H1 (cell line): ENCODE data around the gene COL5A1. TPM values are rescaled to one million over a fixed set of nuclear protein-coding genes. Genes with fewer than 3 reads are reported as not detected.

Source experiments
- CTCF ChIA-PET: fragments of 300-600 bp; sonication (Branson Sonifier 250); formaldehyde crosslinking; loops from one replicate; lab custom pipeline; 2021; ENCODE audit not compliant: partially characterized antibody; lab: Charles Lee
- POLR2A ChIA-PET: fragments of 300-600 bp; sonication (Branson Sonifier 250); formaldehyde crosslinking; loops from one replicate; lab custom pipeline; 2021; ENCODE audit warnings: inconsistent platforms; ENCODE audit not compliant: partially characterized antibody; lab: Charles Lee
- DNase-seq, 2 experiments: peaks; one replicate each; pipeline versions ENCODE4 v3.0.0 to v3.0.0-alpha.2; 2010 to 2022; ENCODE audit warnings: low spot score in 2 of 2, low read depth in 1 of 2, mixed read lengths in 1 of 2
- FAIRE-seq: peaks from 2 replicates; lab custom pipeline; 2011; peaks lifted over from hg19 to GRCh38; lab: Jason Lieb, UNC
- H2AFZ ChIP-seq: 2 replicates; pipeline ENCODE4 v1.8.1; 2012; ENCODE audit warnings: low read length, inconsistent platforms
- H2AK5ac ChIP-seq: 2 replicates; pipeline ENCODE4 v1.6.1; 2013; ENCODE audit warnings: low read depth, low read length
- H2BK120ac ChIP-seq: replicated peaks from 2 replicates; pipeline ENCODE3; 2013; ENCODE audit warnings: low read depth, low read length, inconsistent platforms
- H2BK12ac ChIP-seq: 2 replicates; pipeline ENCODE4 v1.6.1; 2013; ENCODE audit warnings: low read depth, low read length
- H2BK15ac ChIP-seq: 2 replicates; pipeline ENCODE4 v1.6.1; 2013; ENCODE audit warnings: low read length
- H2BK20ac ChIP-seq: 2 replicates; pipeline ENCODE4 v1.6.1; 2013; ENCODE audit warnings: low read length
- H2BK5ac ChIP-seq: 2 replicates; pipeline ENCODE4 v1.6.1; 2013; ENCODE audit warnings: low read depth, low read length
- H3K14ac ChIP-seq: 2 replicates; pipeline ENCODE4 v1.6.1; 2013; ENCODE audit warnings: inconsistent platforms; ENCODE audit not compliant: insufficient read length
- H3K18ac ChIP-seq: 2 replicates; pipeline ENCODE4 v1.6.1; 2013; ENCODE audit warnings: low read length; ENCODE audit errors: extremely low read depth
- H3K23ac ChIP-seq: 2 replicates; pipeline ENCODE4 v1.6.1; 2013; ENCODE audit warnings: inconsistent platforms; ENCODE audit not compliant: insufficient read length
- H3K23me2 ChIP-seq: 2 replicates; pipeline ENCODE4 v1.6.1; 2013; ENCODE audit warnings: low read depth, low read length
- H3K27ac ChIP-seq: 2 replicates; pipeline ENCODE4 v1.6.1; 2011; ENCODE audit warnings: low read depth, low read length, inconsistent platforms
- H3K27me3 ChIP-seq, 4 experiments: replicated peaks in 1 of 4; 1 replicate in 1 of 4; 2 replicates in 3 of 4; pipeline versions ENCODE4 v1.6.1 to v1.8.1; 2011 to 2013; ENCODE audit warnings: low read length in 3 of 4, mild to moderate bottlenecking in 3 of 4, inconsistent platforms in 2 of 4, mixed read lengths in 2 of 4, moderate library complexity in 1 of 4; ENCODE audit not compliant: control insufficient read depth in 3 of 4, insufficient read depth in 3 of 4; ENCODE audit errors: extremely low read depth in 1 of 4
- H3K36me3 ChIP-seq, 4 experiments: 2 replicates each; pipeline versions ENCODE4 v1.6.1 to v1.8.1; 2011 to 2013; ENCODE audit warnings: mild to moderate bottlenecking in 4 of 4, low read length in 3 of 4, moderate library complexity in 2 of 4, control low read depth in 1 of 4, inconsistent platforms in 1 of 4; ENCODE audit not compliant: insufficient read depth in 4 of 4, control insufficient read depth in 2 of 4
- H3K4ac ChIP-seq: replicated peaks from 2 replicates; pipeline ENCODE3; 2013; ENCODE audit warnings: low read length, low read depth, mixed read lengths, inconsistent platforms; ENCODE audit not compliant: insufficient read length
- H3K4me1 ChIP-seq, 4 experiments: replicated peaks in 1 of 4; 1 replicate in 1 of 4; 2 replicates in 3 of 4; pipeline versions ENCODE4 v1.6.1 to v1.8.1; 2011 to 2013; ENCODE audit warnings: low read length in 3 of 4, inconsistent platforms in 2 of 4, mixed read lengths in 1 of 4; ENCODE audit not compliant: insufficient read depth in 4 of 4, control insufficient read depth in 3 of 4
- H3K4me2 ChIP-seq, 2 experiments: 2 replicates each; pipeline versions ENCODE4 v1.6.1 to v1.8.1; 2011 to 2013; ENCODE audit warnings: low read depth in 2 of 2, low read length in 2 of 2, control low read depth in 1 of 2, inconsistent platforms in 1 of 2, mild to moderate bottlenecking in 1 of 2; ENCODE audit not compliant: insufficient read depth in 1 of 2
- H3K4me3 ChIP-seq, 4 experiments: fragments of 200-600, 300-600 bp in 1 of 4; sonication (generic), shearing (Covaris generic), sonication (Bioruptor Twin) in 1 of 4; 2 replicates each; pipeline versions ENCODE4 v1.5.1 to v1.8.1; 2011 to 2016; ENCODE audit warnings: low read length in 4 of 4, low read depth in 3 of 4, control low read depth in 2 of 4, inconsistent platforms in 2 of 4, mild to moderate bottlenecking in 2 of 4, mixed read lengths in 1 of 4, moderate library complexity in 1 of 4; ENCODE audit not compliant: insufficient read depth in 2 of 4; ENCODE audit errors: extremely low read depth in 1 of 4
- H3K56ac ChIP-seq: replicated peaks from 2 replicates; pipeline ENCODE3; 2013; ENCODE audit warnings: low read depth, mild to moderate bottlenecking, mixed read lengths, low read length, inconsistent platforms; ENCODE audit not compliant: insufficient read length
- H3K79me1 ChIP-seq: 2 replicates; pipeline ENCODE4 v1.6.1; 2013; ENCODE audit warnings: low read depth, low read length, control low read depth
- H3K79me2 ChIP-seq, 2 experiments: 2 replicates each; pipeline versions ENCODE4 v1.6.1 to v1.8.1; 2012 to 2013; ENCODE audit warnings: low read length in 2 of 2, mild to moderate bottlenecking in 2 of 2, inconsistent platforms in 1 of 2; ENCODE audit not compliant: insufficient read depth in 2 of 2, control insufficient read depth in 1 of 2
- H3K9ac ChIP-seq, 4 experiments: replicated peaks in 1 of 4; 1 replicate in 1 of 4; 2 replicates in 3 of 4; pipeline versions ENCODE4 v1.6.1 to v1.8.1; 2011 to 2013; ENCODE audit warnings: low read depth in 3 of 4, low read length in 3 of 4, control low read depth in 2 of 4, mild to moderate bottlenecking in 2 of 4, moderate library complexity in 2 of 4, inconsistent platforms in 1 of 4; ENCODE audit errors: extremely low read depth in 1 of 4
- H3K9me3 ChIP-seq, 2 experiments: 2 replicates each; pipeline versions ENCODE4 v1.6.1 to v1.8.1; 2012 to 2013; ENCODE audit warnings: mild to moderate bottlenecking in 2 of 2, moderate library complexity in 2 of 2, control low read depth in 1 of 2, inconsistent platforms in 1 of 2, low read depth in 1 of 2, low read length in 1 of 2, mixed read lengths in 1 of 2; ENCODE audit not compliant: insufficient read depth in 2 of 2
- H4K20me1 ChIP-seq, 2 experiments: replicated peaks in 1 of 2; 2 replicates each; pipeline versions ENCODE3 to v1.8.1; 2011 to 2013; ENCODE audit warnings: inconsistent platforms in 2 of 2, low read length in 2 of 2, mild to moderate bottlenecking in 1 of 2; ENCODE audit not compliant: insufficient read depth in 2 of 2, control insufficient read depth in 1 of 2
- H4K5ac ChIP-seq: 2 replicates; pipeline ENCODE4 v1.6.1; 2013; ENCODE audit warnings: low read length, low read depth, mixed read lengths, inconsistent platforms; ENCODE audit not compliant: insufficient read length
- H4K8ac ChIP-seq: 2 replicates; pipeline ENCODE4 v1.8.0; 2013; ENCODE audit warnings: mild to moderate bottlenecking, moderate library complexity, low read length, inconsistent platforms; ENCODE audit not compliant: insufficient read depth; ENCODE audit errors: extremely low read depth
- H4K91ac ChIP-seq: replicated peaks from 2 replicates; pipeline ENCODE3; 2013; ENCODE audit warnings: low read length, mixed read lengths, inconsistent platforms; ENCODE audit not compliant: insufficient read length
- BACH1 ChIP-seq: IDR thresholded peaks from 2 replicates; pipeline ENCODE4 v1.6.1; 2012; ENCODE audit warnings: low read length, improper control_type of control experiment
- BRCA1 ChIP-seq: IDR thresholded peaks from 2 replicates; pipeline ENCODE4 v1.6.1; 2012; ENCODE audit warnings: low read depth, low read length, improper control_type of control experiment
- CREB1 ChIP-seq: IDR thresholded peaks from 2 replicates; pipeline ENCODE4 v1.6.1; 2012; ENCODE audit warnings: inconsistent platforms
- HDAC6 ChIP-seq: IDR thresholded peaks from one replicate; pipeline ENCODE4 v1.7.1; 2012; ENCODE audit warnings: low read depth, mild to moderate bottlenecking, inconsistent platforms, low read length, moderate library complexity
- KDM4A ChIP-seq: IDR thresholded peaks from one replicate; pipeline ENCODE4 v1.7.1; 2012; ENCODE audit warnings: low read depth, mild to moderate bottlenecking, moderate library complexity, low read length, inconsistent platforms; ENCODE audit not compliant: severe bottlenecking
- POU5F1 ChIP-seq: IDR thresholded peaks from 2 replicates; pipeline ENCODE4 v1.6.1; 2011; ENCODE audit warnings: low read depth, mild to moderate bottlenecking, low read length, moderate library complexity
- SAP30 ChIP-seq: fragments of 300-600 bp; sonication (generic); IDR thresholded peaks from 2 replicates; pipeline ENCODE4 v1.7.1; 2012; ENCODE audit warnings: low read length, moderate library complexity, mild to moderate bottlenecking, inconsistent platforms; ENCODE audit not compliant: insufficient read depth, insufficient replicate concordance
- SIX5 ChIP-seq: IDR thresholded peaks from 2 replicates; pipeline ENCODE4 v1.6.1; 2011; ENCODE audit warnings: mild to moderate bottlenecking, low read depth, low read length
- SP2 ChIP-seq: IDR thresholded peaks from 2 replicates; pipeline ENCODE4 v1.6.1; 2012; ENCODE audit warnings: mild to moderate bottlenecking, low read length, inconsistent platforms
- TAF1 ChIP-seq: IDR thresholded peaks from 2 replicates; pipeline ENCODE4 v1.6.1; 2011; ENCODE audit warnings: mild to moderate bottlenecking, low read depth, low read length
- TAF7 ChIP-seq: optimal IDR thresholded peaks from 2 replicates; pipeline ENCODE3; 2011; ENCODE audit warnings: low read depth, mild to moderate bottlenecking, inconsistent platforms, low read length, moderate library complexity, borderline replicate concordance
- WGBS, 2 experiments: shearing (Covaris generic) in 1 of 2; methylation state at CpG; one replicate each; pipeline versions ENCODE4 v1.1.6 to v1.1.7; 2013 to 2015; ENCODE audit warnings: low lambda C conversion rate in 2 of 2, mixed read lengths in 2 of 2, inconsistent platforms in 1 of 2, low coverage in 1 of 2, missing lambda C conversion rate in 1 of 2; ENCODE audit not compliant: insufficient replicate concordance in 2 of 2, insufficient coverage in 1 of 2, insufficient read length in 1 of 2; ENCODE audit errors: extremely low coverage in 1 of 2, missing lambda C conversion rate in 1 of 2; 5-methylcytosine and 5-hydroxymethylcytosine counted together
- polyA plus RNA-seq, 7 experiments: library from polyadenylated mRNA; depleted of rRNA in 3 of 7; stranded (reverse) in 5 of 7; unstranded in 2 of 7; fragments of >200 nt in 5 of 7; fragments of 200-250 nt in 2 of 7; gene quantifications; 1 replicate in 5 of 7; 2 replicates in 1 of 7; 4 replicates in 1 of 7; pipeline versions ENCODE4 v1.2.1 to v1.2.3, GENCODE V29; 2011 to 2013; ENCODE audit warnings: missing spikeins in 2 of 7, mixed read lengths in 2 of 7
- total RNA-seq: library from RNA; stranded (reverse); fragmentation: NEBNext Ultra II Directional; extraction: Animal tissue kit (Norgen Biotek cat#: 25700); gene quantifications from 2 replicates; pipeline ENCODE4 v1.2.1, GENCODE V29; 2021

COL5A1 gene
- total and polyA plus RNA-seq, 2 of the 8 experiments (the other 6 are each of a cell fraction or from before 2014, with no cell fraction given): 3.8 to 12.0 TPM

DNA sequence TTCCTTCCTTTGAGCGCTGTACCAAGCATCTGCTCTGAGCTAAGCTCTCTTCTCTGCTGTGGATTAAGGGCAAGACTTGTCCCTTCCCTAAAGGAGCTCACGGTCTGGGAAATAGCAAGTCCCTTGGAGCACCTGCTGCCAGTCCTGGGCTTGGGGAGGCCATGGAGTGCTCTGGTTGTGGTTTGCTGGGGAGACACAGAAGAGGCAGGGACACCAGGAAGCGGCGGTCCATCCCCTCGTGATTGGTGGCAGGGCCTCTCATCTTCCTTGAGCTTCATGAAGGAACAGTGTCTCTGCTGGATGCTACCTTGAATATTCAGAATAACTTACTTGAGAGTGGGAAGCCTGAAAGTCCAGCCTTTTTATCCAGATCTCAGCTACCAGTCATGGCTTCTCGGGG lies 35.3 kb downstream of the COL5A1 start:
- Histone ChIP-seq H3K9me3 (no peaks in the 10 kb centered on the region), H3K56ac (no peak overlapping the region), H3K4me2 (no peak overlapping the region), H3K23me2 (no peaks in the 10 kb centered on the region), H4K20me1 (no peaks in the 10 kb centered on the region), H3K79me1 (no peaks in the 10 kb centered on the region; the same call in 1 of the 2 replicates), H2BK12ac (no peak overlapping the region), H3K14ac (no peak overlapping the region), H3K79me2 (no peaks in the 10 kb centered on the region), H2BK5ac (no peak overlapping the region), H2BK120ac (no peak overlapping the region), H2AFZ (no peak overlapping the region), H4K5ac (no peak overlapping the region), H2BK15ac (no peak overlapping the region), H4K8ac (no peak overlapping the region), H3K18ac (no peak overlapping the region), H3K9ac (no peak overlapping the region), H3K4ac (no peak overlapping the region), H3K36me3 (no peaks in the 10 kb centered on the region), H3K4me1 (peaks cover 0 to 5% (median 0%) of the 10 kb centered on the region in 4 experiments; a peak in 2 of 7 replicates), H2AK5ac (no peak overlapping the region), H3K27ac (no peak overlapping the region), H3K27me3 (no peaks in the 10 kb centered on the region), H3K4me3 (no peak overlapping the region), H3K23ac (no peak overlapping the region), H2BK20ac (no peak overlapping the region), H4K91ac (no peak overlapping the region)
- ChIA-PET POLR2A (no interaction called here), CTCF (interaction anchor here (0.9 to 6.3 kb wide), 5 partner anchors 13 to 227 kb away, joined by 3 to 54 read pairs (median 4); no protein-coding TSS in a partner anchor)
- no peak for FAIRE-seq
- 88% methylated on average over 6 of the region's 6 CpGs; no CpG with 5 or more reads in 1 of the 2 experiments for WGBS, 2 experiments
- TF ChIP-seq POU5F1 (no peak), TAF1 (no peak), HDAC6 (no peak), TAF7 (no peak), SP2 (no peak), KDM4A (no peak), BACH1 (no peak), BRCA1 (no peak), SIX5 (no peak), SAP30 (no peak), CREB1 (no peak)
- no peak for DNase-seq
